ENCODE data around the gene CMSS1.

DNA sequence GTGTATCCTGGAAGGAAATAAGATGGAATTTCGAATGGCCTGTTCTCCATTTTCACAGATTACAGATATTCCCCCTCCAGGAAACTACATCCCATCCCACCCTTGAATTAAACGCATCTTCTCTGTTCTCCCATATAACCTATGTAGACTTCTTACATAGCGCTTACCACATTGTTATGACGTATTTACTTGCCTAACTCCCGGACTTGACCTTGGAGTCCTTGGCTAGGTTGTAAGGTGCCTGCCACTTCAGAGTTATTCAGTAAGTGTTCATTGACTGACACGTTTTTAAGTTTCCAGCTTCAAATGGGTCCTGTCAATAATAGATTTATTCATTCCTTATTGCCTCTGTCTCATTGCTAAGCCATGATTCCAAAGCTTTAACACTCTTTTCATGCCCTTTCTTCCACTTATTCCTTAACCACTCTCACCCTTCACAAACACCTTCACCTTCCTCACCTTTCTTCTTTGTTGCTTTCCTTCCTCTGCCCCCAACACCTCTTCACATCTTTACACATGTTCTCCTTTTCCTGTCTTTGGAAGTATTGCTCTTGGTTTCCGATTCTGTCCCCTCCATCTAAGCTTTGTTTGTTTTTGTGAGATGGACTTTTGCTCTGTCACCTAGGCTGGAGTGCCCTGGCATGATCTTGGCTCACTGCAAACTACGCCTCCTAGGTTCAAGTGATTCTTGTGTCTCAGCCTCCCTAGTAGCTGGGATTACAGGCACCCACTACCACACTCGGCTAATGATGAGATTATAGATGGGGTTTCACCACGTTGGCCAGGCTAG, 138.3 kb downstream of the CMSS1 start:
- no peak for TF ChIP-seq CTCF (conservative IDR thresholded peaks at IDR 0.05)
- TF ChIP-seq ZFX (IDR thresholded peaks at IDR 0.05), result no peak

Measured in C4-2B (cell line).